HG02970 (cell line): ENCODE data around the gene PPIE.
"Not testable (repeated sequence)": the region's sequence is repeated elsewhere in the genome, so short reads cannot be mapped to it uniquely, and the experiment has no call there.

Experiments
- ATAC-seq: cut with Tn5 transposase; IDR thresholded peaks from one replicate; pipeline ENCODE4 v1.9.1; 2021; ENCODE audit warnings: mild to moderate bottlenecking, moderate library complexity, moderate number of reproducible peaks; ENCODE audit not compliant: unreplicated experiment, low FRiP score

Gene PPIE

DNA sequence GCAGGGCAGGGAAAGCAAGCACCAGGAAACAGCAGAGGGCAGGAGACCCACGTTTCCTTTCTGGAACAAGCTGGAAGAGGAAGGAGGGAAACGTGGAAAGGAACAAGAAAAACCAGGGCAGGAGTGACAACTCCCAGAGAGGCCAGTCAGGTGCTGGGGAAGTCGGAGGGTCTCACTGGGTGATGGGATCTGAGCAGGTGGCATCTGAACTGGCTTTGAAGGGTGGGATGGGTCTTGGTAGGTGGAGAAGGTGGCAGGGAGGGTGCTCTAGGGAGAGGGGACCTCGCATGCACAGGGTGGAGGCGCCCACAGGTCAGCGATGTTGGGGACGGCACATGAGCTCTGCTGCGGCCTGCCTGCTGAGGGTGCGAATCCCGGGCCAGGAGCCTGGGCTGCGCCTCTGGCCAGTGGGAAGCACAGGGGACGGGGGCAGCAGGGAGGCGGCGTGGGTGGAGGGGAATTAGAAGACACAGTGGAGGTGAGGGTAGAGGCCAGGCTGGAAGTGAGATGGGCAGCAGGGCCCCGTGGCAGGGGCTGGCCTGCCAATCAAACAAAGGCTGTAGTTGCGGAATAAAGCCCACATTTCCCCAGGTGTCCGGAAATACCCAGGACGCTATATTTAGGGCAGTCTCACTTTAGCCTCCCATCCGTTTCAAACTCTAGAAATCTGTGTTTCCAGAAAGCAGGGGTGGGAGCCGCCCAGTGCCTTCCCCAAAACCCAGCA is 37.2 kb downstream of the PPIE start:
- ATAC-seq = not testable (repeated sequence)

DNA sequence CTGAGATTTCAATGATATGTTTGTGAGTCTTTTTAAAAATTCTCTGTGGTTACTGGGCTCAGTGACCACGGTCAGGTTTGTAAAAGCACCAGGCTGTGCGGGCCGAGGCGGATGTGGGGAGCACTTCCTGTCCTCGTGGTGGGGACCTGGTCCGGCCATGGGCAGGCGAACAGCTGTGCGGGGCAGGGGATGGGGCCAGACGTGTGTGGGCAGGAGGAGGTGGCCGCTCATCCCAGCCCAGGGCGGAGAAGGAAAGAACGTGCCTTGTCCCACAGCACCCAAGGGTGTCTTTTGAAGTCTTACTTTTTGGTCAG is 37.7 kb downstream of the PPIE start:
- ATAC-seq = no peak

DNA sequence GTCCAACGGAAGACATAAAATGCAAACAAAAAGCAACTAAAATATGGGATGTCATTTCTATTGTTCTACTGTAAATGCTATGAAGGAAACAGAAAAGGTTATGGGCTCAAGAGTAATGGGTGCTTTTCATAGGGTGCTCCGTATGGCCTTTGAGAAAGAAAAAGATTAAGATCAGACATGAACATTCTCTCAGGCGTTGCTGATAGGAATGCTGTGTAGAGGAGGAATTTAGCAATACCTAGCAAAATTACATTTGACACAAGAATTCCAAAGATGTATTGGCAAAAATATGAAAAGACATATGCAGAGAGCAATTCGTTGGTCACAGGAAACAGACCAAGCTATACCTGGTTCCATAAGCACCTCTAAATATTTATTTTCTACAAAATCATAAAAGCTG is 38.2 kb downstream of the PPIE start:
- ATAC-seq = no peak

DNA sequence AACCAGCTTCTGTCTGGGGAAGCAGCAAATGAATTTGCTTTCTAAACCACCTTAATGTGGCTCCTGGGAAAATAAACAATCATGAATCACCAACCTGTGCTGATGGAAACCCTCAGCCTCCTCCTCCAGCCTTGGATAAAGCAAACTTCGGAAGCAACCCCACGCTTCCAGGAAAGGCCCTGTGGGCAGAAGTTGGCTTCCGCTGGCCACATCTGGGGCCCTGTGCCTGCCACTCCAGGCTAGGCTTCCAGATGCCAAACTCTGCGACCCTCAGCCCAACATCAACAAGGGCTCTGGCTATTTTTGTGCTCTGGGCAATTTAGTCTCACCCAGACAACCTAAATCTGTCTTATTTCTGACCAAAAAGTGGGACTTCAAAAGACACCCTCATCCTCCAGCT is 38.6 kb downstream of the PPIE start:
- ATAC-seq = no peak

DNA sequence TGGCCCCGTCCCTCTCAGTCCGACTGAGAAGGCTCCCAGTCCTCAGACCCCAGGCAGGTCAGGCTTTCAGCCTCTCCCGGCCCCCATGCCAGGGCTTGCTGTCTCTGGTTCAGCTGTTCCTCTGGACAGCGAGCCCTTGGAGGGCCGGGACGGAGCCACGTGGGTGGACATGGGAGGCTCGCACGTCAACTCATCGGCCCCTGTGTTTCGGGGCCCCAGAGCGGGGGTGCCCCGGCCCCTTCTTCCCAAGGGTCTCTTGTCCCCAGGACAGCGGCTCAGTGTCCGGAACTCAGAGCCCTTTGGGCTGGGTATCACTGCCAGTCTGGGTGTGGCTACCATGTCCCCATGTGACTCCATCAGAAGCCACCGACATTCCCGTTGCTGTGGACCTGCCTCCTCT is 39.2 kb downstream of the PPIE start:
- ATAC-seq = not testable (repeated sequence)

DNA sequence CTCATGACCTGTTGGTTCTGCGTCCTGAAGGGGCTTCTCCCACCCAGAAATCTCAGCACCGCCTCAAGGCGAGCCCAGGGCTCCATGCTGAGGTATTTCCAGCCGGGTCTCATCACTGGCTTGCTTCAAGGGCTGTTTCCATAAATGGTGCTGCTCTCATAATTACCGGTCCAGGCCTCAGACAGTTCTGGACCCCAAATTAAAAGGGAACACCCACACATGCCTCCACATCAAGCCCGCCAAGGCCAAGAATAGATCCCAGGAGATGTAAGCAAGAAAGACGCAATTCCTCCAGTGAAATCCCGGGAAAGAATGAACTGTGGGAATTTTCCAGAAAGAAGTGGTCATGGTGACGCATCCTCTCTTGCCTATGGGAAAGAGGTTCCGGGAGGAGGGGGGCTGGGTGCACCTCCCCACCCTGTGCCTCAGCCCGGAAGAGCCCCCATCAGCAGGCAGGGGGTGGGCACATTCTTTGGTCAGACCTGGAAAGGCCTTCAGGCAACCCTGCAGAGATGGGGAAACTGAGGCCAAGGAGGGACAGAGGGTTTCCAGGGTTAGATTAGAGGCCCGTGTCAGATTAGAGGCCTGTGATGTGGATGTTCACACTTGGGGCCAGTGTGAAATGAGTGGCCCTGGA is 39.9 kb downstream of the PPIE start:
- not testable (repeated sequence) for ATAC-seq

DNA sequence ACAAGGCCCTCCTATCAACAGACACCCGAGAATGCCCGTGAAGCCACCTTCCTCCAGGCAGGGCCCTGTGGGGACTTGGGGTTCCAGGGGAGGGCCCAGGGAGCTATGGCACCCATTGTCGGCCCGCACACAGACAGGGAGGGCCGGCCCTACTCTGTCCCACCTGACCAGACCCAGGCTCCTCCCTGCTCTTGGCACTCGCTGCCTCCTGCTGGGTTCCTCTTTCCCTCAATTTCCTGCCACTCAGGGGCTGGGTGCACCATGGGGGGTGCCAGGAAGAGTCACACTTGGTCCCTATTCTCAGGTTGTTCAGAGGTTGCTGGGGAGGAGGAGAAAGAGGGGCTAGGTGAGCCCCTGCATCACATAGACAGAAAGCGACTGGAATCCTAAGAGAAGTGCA is 40.5 kb downstream of the PPIE start:
- no peak for ATAC-seq

DNA sequence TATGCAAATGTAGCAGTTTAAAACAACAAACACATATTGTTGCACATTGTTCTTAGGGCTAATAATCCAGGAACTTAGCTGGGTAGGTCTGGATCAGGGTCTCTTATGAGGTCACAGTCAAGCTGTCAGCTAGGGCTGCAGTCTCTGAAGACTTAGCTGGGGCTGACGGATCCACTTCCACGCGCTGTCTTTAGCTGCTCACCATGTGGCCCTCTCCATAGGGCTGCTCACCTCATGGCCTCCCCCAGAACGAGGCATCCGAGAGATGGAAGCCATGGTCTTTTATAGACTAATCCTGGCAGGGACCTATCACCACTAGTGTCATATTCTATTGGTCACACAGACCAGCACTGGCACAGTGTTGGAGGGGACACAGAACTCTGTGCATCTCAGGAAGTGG is 41.1 kb downstream of the PPIE start:
- ATAC-seq = no peak

DNA sequence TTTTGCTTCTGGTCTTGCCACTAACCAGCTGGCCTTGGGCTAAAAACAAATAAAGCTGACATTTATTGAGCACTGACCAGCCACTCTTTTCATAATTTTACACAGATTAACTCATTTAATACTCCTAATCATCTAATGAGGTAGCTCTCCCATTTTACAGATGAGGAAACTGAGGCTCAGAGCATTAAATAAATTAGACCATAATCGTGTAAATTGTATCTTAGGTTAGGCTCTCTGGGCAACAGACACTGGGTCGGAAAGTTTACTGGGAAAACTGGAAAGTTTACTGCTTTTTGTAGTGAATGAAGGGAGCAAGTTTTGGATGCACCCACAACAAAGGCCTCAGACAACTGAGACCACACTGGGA is 42.6 kb downstream of the PPIE start:
- ATAC-seq = no peak

DNA sequence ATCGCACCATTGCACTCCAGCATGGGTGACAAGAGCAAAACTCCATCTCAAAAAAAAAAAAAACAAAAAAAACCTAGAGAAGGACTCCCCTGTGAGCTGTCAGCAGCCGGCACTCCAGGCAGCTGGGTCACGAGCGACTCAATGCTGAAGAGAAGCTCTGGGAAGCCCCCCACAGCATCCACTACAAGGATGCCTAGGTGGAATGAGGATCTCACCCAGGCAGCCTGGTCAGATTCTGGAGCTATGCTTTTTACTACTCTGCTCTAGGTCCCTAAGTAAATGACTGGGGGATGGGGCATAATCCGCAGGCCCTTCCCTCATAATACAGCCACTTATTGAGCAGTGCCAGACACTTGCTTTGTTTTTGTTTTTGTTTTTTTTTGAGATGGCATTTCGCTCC is 43.4 kb downstream of the PPIE start:
- no peak for ATAC-seq

DNA sequence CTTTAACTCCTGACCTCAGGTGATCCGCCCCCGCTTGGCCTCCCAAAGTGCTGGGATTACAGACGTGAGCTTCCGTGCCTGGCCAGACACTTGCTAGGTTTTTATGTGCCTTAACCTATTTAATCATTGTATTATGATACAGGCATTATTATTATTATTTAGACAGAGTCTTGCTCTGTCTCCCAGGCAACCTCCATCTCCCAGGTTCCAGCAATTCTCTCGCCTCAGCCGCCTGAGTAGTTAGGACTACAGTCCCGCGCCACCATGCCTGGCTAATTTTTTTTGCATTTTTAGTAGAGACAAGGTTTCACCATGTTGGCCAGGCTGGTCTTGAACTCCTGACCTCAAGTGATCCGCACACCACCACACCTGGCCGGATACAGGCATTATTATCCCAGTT is 44.0 kb downstream of the PPIE start:
- ATAC-seq = not testable (repeated sequence)

DNA sequence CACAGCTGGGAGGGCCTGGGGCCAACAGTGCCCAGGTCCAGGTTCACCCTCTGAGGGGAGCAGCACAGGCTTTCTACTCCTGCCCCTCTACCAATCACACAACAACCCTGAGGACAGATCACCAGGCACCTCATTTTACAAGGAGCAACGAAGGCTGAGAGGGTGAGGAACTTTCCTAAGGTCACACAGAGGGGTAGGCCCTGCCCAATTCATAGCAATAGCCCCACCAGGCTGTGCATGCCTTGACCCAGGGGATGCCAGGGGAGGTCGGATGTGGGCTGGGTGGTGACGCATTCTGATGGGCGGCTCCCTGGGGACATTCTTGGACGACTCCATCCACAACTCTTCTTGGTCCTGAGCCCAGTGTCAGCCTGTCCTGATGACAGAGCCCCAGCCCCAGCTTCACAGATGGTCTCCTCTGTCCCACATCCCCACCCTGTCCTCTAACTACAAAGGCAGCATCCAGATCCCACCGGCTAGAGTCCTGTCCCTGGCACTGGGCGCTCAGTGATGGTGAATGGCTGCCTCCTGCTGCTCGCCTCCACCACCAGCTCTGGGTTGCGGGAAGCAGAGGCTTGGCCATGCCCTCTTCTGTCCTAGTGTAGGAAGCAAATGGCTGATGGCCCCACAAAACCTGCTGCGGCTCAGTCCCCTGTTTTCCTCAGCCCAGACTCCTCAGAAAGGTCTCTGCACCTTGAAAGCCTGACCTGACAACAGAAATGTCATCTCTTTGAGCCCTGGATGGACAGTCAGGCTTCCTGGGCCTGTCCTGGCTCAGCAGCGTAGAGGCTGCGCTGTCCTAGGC is 47.8 kb downstream of the PPIE start:
- not testable (repeated sequence) for ATAC-seq

DNA sequence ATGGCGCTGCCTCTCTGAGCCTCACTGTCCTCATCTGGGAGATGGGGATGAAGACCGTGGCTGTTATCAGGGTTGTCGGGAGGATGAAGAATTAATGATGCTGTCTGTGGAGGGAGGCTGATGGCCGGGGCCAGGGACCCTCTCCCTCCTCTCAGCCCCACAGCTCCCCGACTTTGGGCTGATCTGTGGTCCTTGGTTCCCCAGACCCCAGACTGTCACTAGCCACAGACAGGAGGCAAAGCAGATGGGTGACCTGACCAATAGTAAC is 48.4 kb downstream of the PPIE start:
- not testable (repeated sequence) for ATAC-seq

DNA sequence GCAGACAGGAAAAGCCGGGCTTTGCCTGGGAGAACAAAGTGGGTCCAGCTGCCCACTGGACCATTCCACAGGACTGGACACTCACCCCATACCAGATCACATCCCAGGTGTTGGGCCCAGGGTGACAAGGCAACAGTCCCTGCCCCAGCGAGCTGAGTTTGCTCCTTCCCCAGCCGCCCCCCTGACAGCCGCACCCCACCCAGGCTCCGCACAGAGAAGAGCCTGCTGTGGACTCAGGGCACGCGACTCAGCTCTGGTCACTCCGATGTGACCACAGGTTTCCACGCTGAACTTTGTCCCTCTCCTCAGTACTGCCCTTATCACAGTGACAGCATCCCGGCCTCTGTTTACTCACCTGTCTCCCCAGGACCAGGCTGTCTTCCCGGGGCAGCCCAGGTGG is 48.8 kb downstream of the PPIE start:
- ATAC-seq = no peak

DNA sequence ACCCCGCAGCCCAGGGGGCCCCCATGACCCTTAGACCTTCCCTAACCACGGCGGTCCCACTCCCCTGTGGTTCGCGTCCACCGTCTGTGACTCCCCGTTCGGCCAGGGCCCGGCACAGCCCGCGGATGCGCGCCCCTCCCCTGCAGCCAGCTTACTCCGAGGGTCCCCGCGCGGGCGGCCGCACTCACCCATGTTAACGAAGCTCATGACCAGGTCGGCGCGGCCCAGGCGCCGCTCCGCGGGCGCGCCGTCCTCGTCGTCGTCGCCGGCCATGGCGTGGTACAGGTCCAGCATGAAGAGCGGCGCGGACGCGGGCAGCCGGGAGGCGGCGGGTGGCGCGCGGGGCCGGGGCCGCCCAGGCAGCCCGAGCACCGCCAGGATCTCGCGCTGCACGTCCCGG is 49.3 kb downstream of the PPIE start:
- ATAC-seq = not testable (repeated sequence)

DNA sequence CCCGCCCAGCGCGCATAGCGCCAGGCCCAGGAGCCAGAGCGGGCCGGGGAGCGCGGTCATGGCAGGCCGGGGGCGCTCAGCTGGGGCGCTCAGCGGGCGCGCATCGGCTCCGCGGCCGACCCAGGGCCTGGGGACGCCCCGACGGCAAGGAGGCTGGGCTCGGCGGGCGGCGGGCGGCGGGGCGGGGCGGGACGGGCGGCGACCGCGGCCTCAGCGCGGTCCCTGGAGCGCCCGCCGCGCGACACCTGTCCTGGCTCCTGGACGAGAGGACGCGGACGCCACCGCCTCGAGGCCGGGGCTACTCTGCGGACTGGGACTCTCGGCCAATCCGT is 49.7 kb downstream of the PPIE start:
- no peak for ATAC-seq

DNA sequence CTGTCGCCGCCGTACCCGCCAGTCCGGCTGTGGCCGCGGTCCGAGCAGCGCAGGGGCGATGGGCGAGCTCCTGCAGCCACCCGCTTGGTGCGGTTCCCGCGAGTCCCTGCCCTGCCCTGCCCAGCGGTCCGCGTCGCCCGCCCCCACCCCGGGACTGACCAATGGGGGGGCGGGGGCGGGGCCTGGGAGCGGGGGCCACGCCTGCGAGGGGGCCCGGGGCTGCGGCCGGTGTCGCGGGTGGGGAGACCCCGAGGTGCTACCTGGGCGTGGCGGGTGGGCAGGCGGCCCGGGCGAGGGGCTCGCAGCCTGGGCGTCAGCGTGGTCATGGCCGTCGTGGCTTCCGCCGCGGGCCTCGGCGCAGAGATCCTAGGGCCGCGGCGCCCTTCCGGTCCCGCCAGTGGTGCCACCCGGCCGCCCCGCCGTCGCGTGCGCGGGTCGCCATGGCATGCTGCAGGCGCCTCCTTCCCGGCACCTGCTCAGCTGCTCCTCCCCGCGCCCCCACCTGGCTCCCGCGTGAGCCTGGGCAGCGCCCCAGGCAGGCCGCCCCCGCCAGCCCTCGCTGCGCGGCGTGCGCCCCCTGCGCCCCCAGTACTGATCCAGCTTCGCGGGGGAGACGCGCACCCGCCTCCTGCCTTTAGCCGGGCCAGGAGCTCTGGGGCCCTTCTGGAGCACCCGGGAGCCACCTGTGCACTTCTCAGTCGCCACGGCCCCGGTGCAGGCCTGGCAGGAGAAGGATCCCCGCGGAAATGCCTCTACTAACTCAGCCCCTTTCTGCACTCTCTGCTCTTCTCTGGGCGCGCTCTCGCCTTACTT is 50.3 kb downstream of the PPIE start, which contains the start of gene BMP8B:
TSS of gene BMP8B (minus strand) at position 108 of the 813 bp plus-strand sequence. CDS start 380 bp downstream, outside the sequence.
- ATAC-seq = no peak

DNA sequence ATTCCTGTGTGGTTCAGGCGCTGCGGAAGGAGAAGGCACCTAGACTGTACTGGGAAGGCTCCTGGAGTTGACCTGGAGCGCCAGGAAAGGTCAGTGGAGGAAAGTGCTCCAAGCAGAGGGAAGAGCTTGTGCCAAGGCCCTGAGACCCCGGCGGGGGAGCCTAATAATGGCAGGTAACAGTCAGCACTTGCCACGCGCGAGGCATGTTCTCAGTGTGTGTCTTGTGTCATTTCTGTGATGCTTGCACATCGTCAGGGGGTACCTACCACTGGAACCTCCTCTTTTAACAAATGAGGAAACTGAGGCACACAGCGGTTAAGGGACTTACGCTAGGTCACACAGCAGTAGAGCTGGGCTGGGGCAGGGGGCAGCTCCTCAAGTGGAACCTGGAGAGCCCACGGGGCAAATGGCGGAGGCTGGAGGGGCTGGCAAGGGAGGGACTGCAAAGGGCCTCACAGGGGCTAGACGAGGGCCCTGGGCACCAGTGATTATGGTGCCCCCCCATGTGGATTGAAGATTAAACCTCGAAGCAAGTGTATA is 51.0 kb downstream of the PPIE start:
- no peak for ATAC-seq

DNA sequence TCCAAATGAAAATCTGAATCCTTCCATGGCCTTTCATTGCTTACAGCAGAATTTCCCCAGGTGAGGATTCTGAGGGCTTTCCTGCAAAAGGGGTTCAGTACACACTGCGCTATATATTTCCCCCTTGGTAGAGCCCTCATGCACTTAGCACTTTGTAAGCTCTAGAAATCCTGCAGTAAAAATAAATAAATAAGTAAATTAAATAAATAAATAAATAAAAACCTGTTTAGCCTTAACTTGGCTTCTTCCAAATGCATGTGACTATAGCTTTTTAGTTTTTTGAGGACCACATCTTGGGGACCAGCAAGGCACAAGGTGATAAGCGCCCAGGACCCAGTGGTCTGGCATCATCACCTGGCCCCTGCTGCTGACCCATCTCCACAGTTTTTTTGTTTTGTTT is 53.2 kb downstream of the PPIE start:
- no peak for ATAC-seq

DNA sequence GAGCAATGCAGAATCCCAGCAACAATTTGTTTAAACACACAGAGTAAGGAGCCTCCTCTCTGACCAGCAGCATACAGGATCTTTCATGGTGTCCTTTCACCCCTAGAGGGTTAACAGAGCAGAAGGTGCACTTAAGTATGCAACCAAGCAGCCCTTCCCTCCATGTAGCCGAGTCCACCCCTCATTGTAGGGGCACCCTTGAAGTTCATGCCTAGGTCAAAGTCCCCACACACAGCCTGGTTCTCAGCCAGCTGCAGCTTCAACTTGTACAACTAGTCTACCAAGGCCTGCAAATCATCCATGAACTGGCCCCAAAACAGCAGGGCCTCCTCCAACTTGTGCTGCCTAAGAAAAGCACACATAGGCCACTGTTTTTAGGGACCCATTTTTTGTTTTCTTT is 57.0 kb downstream of the PPIE start:
- no peak for ATAC-seq
